OCI-M2 (cell line): ENCODE measurements around the gene GK.
"Not testable (repeated sequence)": the region's sequence is repeated elsewhere in the genome, so short reads cannot be mapped to it uniquely, and the experiment has no call there.

Source experiments
- DNase-seq: peaks from one replicate; lab custom pipeline; 2025; ENCODE audit not compliant: unreplicated experiment; lab: John Stamatoyannopoulos, UW

The GK gene

DNA sequence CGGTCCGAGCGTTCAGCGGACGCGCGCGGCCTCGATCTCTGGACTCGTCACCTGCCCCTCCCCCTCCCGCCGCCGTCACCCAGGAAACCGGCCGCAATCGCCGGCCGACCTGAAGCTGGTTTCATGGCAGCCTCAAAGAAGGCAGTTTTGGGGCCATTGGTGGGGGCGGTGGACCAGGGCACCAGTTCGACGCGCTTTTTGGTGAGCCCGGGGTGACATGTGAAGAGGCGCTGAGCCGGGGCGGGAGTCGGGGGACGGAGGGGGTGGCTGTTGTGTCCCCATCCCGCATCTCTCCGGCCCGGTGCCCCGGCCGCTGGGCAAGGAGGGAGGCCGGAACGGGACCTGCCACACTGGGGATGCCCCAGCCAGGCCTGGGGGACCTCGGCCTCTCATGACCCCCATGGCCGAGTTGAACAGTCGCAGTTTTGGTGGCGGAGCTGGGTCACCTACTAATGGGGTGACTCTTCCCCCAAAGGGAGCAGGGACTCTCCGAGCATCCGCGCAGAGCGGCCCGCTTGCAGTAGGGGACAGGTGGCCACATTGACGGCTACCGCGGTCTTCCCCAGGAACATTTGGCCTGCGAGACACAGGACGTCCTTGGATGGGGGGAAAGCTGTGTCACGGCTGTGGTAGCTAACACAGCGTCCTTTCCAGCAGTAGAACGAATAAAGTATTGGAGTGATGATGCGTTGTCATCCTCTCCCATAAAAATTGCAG, at the start of gene GK:
Gene GK, plus strand, starts transcription at position 9 of the 717 bp plus-strand sequence. Its CDS starts 115 bp downstream, at position 124.
- no peak for DNase-seq

DNA sequence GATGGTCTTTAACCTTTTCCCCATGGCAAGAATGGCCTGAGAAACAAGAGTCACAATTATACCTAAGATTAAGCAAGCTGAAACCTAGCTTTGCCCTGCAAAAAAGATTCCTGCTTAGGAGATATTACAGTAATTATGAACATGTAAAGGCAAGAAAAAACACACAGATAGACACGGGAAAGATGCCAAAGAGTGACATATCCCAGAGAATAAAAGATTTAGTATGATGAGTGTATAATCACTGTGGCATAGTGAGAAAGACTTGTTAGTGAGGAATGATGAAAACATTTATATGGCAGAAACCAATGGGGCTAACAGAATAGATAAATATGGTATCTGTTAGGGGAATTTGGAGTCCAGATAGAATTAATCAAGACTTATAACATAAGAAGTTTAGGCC, 46.1 kb upstream of the GK start:
- DNase-seq: no peak

DNA sequence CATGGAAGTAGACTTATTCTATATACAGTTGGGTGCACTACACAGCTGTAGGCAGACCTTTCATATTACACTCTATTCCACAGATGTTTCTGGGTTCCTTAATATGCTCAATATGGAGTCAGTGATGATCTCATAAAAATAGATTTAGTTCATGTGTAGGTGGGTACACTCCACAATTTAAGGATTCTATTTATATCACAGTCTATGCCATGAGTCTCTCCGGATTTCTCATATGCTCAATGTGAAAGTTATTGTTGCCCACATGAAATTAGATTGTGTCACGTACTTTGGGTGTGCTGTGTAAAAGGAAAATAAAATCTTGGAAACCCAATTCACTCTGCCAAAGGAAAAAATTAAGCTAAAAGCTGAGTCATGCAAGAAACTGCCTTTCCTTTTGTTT, 43.2 kb upstream of the GK start:
- no peak for DNase-seq

DNA sequence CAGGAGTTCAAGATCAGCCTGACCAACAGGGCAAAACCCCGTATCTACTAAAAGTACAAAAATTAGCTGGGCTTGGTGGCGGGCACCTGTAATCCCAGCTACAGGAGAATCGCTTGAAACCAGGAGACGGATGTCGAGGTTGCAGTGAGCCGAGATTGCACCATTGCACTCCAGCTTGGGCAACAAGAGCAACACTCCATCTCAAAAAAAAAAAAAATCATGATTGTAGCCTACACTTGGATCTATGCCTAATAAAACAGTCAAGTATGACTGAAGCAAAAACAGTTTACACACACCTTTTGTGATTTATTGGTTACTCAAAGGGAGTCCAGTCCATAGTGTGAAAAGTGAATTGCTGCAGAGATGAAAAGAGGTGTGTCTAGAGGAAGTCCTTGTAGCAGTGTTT, 41.0 kb upstream of the GK start:
- no peak for DNase-seq

DNA sequence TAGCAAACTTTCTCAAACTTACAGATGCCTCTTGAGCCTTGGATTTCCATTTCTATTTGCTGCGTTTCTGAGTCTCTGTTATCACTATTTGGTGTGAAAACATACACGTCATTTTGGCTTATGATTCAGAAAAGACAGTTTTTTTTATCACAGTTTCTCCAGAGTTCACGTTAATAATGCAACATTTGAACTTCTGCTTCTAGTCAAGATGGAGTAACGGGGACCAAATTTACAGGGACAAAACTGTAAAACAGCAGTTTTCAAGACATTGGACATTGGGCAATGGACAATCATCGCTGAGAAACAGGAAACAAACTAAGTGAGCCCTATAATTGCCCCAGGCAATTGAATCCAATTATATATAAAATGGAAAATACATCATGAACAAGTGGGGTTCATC, 39.5 kb upstream of the GK start:
- no peak for DNase-seq

DNA sequence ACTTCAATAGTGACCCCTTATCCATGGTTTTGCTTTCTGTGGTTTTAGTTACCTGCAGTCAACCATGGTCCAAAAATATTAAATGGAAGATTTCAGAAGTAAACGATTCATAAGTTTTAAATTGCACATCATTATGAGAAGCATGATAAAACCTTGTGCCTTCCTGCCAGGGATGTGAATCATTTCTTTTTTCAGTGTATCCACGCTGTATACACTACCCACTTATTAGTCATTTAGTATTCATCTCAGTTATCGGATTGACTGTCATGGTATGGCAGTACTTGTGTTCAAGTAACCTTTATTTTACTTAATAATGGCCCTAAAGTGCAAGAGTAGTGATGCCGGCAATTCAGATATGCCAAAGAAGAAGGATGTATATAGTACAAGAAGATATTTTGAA, 38.0 kb upstream of the GK start:
- no peak for DNase-seq

DNA sequence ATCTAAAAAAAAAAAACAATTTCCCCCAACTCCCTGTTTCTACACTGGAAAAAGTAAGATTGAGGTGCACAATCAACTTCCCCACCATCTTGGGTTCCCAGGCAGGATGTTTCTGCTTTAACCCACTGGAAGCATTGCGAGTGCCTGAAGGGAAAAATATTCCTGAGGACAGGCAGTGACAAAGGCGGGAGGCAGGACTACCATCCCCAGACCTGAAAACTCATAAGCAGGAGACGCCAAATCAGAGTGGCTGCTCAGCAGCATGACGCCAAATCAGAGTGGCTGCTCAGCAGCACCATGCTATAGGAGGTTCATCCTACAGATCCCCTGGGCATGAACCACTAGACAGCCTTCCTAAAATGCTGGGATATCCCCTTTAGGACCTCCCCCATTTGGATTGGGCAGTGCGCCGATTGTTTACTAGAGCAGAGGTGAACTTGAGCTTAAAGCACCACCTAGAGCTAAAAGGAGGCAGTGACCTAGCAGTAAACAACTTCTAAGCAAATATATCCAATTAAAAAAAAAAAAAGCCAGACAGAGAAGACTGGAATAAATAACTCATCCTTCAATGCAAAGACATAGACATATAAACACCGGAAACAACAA, 35.0 kb upstream of the GK start:
- DNase-seq: no peak

DNA sequence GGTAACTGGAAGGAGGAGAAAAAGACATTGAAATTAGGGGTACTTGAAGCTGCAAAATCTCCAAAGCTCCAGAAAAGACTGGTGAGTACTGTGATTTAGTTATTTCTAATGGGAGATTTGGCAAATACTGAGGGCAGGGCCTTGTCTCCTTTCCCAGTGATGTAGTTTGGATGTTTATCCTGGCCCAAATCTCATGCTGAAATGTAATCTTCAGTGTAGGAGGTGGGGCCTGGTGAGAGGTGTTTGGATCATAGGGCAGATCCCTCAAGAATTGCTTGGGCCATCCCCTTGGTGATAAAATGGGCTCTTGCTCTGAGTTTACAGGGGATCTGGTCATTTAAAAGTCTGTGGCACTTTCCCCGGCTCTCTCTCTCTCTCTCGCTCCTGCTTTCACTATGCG, 33.1 kb upstream of the GK start:
- no peak for DNase-seq

DNA sequence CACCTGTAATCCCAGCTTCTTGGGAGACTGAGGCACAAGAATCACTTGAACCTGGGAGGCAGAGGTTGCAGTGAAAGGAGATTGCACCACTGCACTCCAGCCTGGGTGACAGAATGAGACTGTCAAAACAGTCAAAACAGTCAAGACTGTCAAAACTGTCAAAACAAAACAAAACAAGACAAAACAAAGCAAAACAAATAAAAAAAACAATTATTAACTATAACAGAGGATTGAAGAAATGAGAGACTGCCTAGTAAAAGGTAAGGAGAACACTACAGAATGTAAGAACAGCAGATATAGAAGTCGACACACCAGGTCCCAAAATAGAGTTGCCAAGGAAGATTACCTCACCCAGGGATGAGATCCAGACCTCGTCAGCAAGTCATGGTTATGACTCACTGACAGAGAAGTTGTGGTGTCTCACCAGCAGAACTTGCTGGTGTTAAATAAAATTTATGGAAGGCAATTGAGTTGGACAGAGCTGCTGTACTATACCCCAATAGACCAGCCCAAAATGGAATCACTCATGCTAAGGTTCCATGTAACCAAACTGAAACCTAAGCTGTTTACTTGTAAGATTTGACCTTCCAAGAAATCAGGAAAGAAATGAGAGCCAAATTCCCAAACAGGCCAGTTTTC, 32.1 kb upstream of the GK start:
- DNase-seq: no peak

DNA sequence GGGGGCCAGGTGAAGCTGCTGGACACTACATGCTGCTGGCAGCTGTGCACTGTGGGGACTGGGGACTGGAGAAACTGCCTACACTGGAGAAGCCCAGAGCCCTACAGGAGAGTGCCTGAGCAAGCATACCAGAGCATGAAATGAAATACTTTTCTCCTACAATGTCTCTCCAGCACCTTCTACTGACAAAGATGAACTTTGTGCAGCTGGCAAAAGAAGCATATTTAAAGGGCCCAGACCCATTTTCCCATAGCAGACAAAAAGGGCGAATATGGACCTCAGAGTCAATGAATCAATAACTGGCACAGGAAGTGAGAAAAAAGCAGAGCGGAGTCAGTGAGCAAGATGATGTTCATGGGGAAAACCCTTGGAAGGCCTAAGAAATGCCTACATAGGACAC, 30.9 kb upstream of the GK start:
- no peak for DNase-seq

DNA sequence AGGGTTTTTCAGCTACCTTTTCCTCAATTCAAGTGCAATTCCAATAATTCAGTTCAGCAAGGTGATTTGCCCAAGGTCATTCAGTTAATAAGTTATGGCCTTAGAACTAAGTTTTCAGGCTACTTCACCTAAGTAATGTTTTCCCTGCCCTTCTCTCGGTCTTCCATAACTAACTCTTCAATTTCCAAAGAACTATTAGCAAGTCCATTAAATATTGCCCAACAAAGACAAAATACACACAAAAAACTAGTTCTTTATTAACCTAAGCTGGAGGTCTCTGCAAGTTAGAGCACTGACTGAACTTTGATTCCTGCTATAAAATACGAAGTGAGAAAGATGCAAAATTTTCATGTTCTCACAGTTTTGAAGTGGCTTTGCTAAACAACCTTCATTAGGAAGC, 26.8 kb upstream of the GK start:
- no peak for DNase-seq

DNA sequence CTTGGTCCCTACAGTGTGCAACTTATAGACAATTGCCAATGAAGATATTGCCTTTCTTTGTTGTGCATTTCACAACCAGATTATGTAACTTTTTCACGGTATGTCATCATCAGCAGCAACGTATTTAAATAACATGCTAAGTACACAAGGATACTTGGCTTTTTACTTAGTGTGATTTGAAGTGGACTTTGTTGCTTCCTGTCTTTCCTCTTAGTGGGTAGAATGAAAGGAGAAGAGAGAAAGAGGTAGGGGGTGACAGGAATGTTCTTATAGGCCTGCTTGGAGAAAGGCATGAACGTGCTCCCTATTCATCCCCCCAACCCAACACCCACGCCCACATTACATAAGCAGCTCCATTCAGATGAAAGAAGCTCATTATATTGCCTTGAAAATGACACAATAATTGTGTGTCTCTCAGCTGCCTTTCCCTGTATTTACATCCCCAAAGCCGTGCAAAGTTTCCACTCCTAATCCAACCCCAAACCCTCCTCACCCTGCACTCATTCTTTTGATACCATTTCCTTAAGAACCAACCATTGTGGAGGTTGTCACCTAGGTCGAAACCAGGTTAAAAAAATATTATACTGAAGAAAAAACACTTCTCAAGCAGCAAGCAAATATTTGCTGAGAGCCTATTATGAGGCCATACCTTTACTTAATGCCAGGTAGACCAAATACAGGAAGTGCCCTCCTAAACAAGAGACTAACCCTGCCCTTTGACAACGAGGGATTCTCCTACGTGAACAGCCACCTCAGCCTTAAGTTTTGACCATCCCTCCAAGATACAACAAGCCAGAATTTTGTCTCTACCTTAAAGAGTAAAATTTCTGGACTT, 25.2 kb upstream of the GK start:
- DNase-seq: no peak

DNA sequence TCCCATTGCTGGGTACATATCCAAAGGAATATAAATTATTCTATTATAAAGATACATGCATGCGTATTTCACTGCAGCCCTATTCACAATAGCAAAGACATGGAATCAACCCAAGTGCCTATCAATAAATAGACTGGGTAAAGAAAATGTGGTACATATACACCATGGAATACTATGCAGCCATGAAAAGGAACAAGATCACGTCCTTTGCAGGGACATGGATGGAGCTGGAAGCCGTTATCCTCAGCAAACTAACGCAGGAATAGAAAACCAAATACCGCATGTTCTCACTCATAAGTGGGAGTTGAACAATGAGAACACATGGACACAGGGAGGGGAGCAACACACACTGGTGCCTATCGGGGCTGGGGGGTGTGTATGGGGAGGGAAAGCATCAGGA, 19.2 kb upstream of the GK start:
- not testable (repeated sequence) for DNase-seq

DNA sequence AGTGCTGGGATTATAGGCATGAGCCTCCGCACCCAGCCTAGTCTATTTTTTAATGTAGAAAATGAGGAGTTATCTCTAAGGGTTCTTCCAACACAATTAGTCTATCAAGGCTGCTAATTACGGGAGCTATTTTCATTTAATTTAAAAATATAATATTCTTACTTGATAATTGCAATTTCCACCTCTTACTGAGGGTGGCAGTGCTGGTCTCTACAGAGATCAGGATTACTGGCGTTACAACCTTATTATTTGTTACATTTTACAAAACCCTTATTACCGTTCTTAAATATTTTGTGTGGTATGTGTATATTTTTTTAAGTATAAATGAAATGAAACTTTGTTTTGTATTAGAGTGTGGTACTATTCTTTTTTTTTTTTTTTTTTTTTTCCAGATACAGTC, 17.6 kb upstream of the GK start:
- no peak for DNase-seq

DNA sequence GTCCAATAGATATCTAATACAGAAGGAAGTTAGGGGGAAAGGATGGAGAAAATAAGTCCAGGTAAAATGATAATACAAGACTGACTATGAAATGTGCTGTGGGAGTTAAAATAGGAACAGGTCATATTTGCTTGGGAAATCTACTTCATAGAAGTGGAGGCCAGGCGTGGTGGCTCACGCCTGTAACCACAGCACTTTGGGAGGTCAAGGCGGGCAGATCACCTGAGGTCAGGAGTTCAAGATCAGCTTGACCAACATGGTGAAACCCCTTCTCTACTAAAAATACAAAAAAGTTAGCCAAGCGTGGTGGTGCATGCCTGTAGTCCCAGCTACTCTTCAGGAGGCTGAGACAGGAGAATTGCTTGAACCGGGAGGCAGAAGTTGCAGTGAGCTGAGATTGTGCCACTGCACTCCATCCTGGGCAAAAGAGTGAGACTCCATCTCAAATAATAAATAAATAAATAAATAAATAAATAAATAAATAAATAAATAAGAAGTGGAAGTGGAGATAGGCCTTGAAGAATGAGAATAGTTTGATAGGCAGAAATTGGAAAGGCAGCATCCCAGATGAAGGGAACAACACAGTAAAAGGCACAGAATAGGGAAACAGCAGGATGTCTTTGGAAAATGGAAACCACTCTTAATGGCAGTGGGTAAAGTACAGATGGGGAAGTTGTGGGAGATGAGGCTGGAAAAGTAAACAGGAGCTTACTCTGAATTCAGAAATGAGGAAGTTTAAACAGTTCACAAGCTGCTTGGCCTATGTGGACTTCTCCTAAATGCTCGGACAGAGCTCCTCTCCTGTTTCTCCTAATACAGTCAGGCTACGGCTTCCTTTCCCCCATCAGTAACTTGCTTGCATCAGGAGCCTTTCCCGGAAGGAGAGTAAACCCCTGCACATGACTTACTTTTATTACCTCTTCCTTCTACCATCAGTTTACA, 15.1 kb upstream of the GK start:
- no peak for DNase-seq

DNA sequence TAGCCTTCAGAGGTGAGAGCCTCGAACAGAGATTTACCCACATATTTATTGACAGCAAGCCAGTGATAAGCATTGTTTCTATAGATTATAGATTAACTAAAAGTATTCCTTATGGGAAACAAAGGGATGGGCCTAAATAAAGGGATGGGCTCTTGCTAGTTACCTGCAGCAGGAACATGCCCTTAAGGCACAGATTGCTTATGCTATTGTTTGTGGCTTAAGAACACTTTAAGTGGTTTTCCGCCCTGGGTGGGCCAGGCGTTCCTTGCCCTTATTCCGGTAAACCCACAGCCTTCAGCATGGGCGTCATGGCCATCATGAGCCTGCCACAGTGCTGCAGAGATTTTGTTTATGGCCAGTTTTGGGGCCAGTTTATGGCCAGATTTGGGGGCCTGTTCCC, 13.5 kb upstream of the GK start:
- not testable (repeated sequence) for DNase-seq

DNA sequence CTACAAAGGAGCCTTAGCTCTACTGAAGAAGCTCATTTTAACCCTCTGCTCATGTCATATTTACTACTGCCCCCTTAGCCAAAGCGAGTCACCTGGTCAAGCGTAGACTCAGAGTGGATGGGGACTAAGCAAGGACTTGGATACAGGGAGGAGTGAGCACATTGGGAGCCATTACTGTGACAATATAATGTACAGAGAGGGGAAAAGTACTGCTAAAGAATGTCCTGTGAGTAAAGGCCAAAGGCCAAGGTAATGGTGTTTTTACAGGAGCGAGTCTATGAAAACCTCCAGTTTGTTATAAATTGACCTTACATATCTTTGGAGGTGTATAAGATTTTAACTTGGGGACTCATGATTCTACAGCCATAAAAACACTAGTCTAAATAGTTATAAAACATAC, 10.6 kb upstream of the GK start:
- DNase-seq: no peak

DNA sequence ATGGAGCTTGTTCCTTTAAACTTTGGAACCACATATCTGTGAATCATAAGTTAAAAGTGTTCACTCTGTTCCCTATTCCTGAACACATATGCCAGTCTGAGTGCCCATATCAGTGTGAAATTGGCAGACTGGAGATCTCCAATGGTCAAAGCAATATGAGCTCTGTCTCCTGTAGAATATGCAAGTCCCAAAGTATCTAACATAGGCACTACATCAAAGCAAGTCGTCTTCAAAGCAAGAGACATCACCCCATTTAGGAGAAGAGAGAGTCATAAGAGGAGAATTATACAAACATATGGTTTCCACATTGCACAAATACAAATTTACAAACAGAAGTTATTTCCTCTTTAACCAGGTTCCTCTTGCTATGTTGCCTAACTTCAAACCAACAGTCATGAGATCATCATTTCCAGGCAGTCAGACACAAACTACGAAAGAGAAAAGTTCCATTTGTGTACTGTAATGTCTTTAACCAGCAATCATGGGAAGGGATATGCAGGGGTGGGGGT, 9.9 kb upstream of the GK start:
- no peak for DNase-seq

DNA sequence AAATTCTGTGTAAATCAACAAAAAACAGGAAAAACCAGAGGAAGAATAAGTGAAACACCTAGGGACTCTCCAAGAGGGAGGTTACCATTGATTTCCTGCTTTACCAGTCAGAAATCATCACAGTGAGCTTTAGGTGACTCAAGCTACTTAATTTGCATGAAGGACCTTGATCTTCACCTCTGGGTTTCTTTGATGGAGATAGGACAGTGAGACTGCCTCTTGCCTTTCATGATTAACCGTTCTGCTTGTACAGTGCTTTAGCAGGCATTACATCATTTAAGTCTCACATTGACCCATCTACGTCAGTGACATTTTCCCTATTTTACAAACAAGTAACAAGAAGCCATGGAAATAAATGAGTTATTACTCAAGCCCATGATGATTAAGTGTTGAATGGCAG, 3.4 kb upstream of the GK start:
- DNase-seq: no peak
